ENCODE data around the gene SLC6A20.
"Not testable (repeated sequence)": the region's sequence is repeated elsewhere in the genome, so short reads cannot be mapped to it uniquely, and the experiment has no call there.

SLC6A20 gene

GRCh38 chr3:45756055-45756454 is 40.3 kb downstream of the SLC6A20 start:
- no peak for DNase-seq

DNA sequence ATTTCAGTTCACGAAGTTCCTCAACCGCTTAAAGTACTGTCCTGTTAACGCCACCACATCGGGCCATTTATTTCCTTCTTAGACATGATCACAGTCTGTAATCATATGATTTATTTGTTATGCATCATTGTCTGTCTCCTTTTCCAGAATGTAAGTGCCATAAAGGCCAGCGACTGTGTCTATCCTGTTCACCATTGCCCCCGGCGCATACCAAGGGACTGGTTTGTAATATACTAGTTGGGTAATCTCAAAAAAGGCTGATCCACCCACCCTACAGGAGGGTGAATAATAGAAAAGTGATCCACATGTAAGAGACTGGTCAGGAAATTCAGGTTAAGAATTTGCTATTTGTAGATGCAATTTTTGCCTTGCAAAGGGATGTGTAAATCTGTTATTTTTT is 41.9 kb downstream of the SLC6A20 start:
- no peak for DNase-seq

GRCh38 chr3:45753095-45753494 is 43.2 kb downstream of the SLC6A20 start:
- no peak for DNase-seq

- DNase-seq: no peak
Measured at GRCh38 chr3:45751537-45752242, 44.6 kb downstream of the SLC6A20 start.

DNA sequence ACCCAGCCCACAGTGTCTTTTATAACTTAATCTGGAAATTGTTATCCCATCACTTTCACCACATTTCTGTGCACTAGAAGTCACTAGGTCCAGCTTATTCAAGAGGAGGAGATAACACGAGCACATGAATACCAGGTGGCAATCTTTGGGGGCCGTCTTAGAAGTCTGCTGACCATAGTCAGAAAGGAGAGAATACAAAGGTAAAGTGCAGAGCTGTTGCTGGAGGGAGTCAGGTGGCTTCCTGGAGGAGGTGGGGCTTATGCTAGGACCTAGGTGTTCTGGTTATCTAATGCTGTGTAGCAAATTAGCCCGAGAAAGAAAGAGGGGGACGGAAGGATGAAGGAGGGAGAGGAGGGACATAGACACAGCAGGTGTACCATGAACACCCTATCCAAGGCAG is 46.5 kb downstream of the SLC6A20 start:
- DNase-seq: no peak

DNA sequence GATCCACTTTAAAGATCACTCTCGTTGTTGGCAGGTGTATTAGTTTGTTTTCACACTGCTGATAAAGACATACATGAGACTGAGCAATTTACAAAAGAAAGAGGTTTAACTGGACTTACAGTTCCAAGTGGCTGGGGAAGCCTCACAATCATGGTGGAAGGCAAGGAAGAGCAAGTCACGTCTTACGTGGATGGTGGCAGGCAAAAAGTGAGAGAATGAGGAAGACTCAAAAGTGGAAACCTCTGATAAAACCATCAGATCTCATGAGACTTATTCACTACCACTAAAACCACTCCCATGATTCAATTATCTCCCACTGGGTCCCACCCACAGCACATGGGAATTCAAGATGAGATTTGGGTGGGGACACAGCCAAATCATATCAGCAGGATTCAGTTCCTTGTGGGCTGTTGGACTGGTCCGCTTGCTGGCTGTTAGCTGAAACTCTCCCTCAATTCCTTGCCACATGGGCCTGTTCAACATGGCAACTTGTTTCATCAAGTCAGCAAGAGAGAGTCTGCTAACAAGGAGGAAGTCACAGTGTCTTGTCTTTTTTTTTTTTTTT is 47.2 kb downstream of the SLC6A20 start:
- not testable (repeated sequence) for DNase-seq

GRCh38 chr3:45748068-45748467 is 48.3 kb downstream of the SLC6A20 start:
- no peak for DNase-seq

- no peak for DNase-seq
Measured at GRCh38 chr3:45746777-45747622, 49.3 kb downstream of the SLC6A20 start.

DNA sequence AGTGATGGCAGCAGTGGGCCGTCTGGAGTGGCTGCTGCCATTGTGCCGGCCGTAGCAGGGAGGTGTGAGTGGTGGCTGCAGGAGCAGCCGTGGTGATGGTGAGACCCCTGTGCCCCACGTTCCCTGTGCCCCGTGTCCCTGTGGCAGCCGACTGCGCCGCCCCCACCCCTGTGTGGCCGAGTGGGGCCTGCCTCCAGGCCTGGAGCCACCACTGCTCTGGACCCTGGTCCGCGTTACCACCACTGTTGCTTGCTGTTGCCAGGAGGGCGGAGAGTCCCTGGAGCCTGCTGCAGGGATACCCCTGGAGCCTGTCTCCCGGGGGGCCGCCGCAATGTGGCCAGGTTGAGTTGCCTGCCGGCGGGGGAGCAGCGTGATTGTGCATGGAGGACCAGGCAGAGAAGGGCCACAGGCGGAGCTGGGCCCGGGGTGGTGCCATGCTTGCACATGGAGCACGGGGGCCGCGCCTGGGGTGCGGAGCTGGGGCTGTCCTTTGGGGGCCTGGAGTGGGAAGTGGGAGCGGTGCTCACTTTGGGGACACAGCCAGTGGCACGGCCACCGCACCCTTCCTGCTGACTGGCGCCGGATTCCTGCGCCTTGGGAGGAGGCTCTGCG is 50.1 kb downstream of the SLC6A20 start:
- no peak for DNase-seq

- no peak for DNase-seq
Measured at GRCh38 chr3:45742461-45743089, 53.8 kb downstream of the SLC6A20 start.

GRCh38 chr3:45741742-45742460 is 54.4 kb downstream of the SLC6A20 start:
- no peak for DNase-seq

DNA sequence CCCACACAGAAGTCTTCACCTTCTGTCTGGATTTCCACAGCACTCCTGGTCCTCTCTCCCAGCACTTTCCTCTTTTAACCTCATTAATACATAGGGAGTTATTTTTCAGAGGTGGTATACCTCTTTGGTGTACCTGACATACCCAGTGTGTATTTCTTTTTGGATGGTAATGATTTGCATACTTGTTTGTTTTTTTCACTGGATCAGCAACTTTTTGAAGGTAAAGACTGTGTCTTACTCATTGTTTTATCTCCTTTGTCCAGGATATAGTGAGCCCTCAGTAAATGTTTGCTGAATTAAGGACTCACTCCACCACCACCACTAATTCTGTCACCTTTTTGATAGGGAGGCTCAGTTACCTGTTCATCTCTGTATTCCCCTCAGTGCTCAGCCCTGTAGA is 55.1 kb downstream of the SLC6A20 start:
- no peak for DNase-seq

- no peak for DNase-seq
Measured at GRCh38 chr3:45739991-45740390, 56.3 kb downstream of the SLC6A20 start.

DNA sequence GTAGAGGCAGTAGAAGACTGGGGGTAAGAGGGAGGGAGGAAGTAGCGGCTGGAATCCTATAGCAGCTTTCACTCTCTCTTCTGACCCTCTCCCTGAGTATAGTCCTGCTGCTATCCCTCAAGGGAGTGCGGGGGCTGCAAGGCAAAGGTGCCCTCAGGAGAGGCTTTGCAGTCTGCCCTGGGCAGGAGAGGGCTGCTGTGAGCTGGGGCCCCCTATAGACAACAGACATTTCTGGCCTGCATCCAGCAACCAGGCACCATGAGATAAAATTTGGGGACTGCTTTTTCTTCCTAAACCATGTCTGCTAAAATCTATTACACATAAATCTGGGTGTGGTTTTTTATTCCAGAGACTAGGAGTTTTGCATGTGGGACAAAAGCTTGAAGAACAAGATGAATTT is 59.1 kb downstream of the SLC6A20 start:
- no peak for DNase-seq

- no peak for DNase-seq
Measured at GRCh38 chr3:45736707-45737106, 59.6 kb downstream of the SLC6A20 start.

GRCh38 chr3:45730409-45731154 is 65.8 kb downstream of the SLC6A20 start:
- DNase-seq: no peak

DNA sequence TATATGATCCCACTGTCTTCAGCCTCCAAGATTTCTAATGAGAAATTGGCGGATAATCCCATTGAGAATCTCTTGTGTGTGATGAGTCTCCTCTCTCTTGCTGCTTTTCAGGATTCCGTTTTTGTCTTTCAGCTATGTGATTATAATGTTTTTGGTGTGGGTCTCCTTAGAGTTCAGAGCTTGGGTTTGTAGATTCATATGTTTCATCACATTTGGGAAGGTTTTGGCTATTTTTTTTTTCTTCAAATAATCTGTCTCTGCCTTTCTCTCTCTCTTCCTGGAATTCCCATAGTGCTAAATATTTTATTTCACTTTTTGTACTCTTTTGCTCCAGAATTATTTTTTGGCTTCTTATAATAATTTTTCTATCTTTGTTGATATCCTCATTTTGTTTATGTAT is 66.7 kb downstream of the SLC6A20 start:
- DNase-seq: no peak

DNA sequence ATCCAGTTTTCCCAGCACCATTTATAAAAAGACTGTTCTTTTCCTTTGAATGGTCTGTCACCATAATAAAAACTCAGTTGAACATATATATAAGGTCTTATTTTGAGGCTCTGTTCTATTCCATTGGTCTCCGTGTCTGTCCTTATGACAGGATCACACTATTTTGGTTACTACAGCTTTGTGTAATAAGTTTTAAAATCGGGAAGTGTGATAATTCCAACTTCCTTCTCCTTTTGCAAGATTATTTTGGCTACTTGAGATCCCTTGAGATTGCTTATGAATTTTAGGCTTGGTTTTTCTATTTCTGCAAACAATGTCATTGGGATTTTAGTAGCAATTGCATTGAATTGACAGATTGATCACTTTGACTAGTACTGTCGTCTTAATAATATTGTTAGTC is 71.4 kb downstream of the SLC6A20 start:
- no peak for DNase-seq

DNA sequence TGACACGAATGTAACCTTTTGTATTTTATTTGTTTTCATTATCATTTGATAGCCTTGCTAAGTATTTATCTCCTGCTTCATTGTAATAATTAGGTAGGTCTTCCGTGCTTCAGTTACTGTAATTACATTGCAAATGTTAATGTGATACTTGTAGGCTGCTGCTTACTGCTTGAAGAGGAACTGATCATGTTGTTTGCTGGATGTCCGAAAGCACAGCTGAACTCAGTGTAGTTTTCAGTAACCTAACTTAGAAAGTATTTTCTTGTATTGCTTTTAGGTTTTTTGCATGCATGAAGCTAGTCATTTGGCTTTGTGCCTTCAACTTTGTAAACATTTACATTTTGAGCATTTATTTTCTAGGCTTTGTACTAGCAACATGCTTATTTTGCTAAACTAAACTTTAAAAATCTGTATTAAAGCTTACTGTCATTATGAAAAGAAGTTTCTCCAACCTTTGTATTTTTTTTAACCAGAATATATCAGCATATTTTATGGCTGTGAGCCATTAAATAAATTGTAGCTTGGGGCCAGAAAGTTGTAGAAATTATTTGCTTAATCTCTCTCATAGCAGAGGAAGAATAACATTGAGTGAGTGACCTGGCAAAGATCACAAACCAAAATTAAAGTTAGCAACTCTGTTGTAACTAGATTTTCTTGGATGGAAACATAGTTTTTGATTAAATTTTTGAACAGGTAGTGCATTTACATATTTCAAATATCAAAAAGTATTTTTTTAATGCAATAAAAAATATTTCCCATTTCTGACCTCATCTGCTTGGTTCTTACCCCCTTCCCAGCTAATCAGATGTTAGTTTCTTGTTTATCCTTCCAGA is 76.5 kb downstream of the SLC6A20 start:
- no peak for DNase-seq

DNA sequence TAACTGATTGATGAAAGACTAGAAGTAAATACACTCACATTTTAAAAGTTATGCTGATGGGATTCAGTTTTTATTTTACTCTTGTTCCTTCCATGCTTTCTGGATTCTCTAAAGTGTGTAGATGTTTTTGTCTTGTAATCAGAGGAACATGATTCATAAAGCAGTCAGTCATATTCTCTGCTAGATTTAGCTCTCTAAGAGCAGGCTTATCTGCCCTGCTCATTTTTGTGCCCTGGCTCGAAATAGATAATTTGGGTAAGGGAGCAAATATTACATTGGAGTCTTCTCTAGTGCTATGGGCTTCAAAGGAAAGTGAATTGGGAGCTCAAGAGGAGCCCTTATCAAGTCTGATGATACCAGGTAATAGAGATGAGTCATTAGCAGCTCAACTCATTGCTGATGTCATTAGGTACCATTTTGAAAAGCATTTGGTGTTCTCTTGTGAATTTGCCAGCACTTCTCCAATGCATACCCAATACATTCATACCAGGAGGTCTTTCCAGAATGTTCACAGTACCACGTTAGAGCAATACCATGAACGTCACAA is 79.5 kb downstream of the SLC6A20 start:
- no peak for DNase-seq

Measured in kidney glomerular epithelial cell (primary cell).